ENCODE data around the gene MYBL2. TPM values are rescaled to one million over a fixed set of nuclear protein-coding genes. Genes with fewer than 3 reads are reported as not detected.

The MYBL2 gene
- total RNA-seq, 1 experiment from 2014 or later: 138 TPM

GRCh38 chr20:43658723-43659419 is 8.0 kb upstream of the MYBL2 start:
- intact Hi-C loops (cut with micrococcal nuclease; ENCODE audit: unreplicated experiment) (no loop called here), in situ Hi-C loops (cut with HindIII; ENCODE audit: low pct_unique_long_range_greater_than_20kb, low sequenced_read_pairs) (no loop called here)
- no peak for DNase-seq (ENCODE audit: low read depth, low spot score)
- H3K36me3 ChIP-seq (ENCODE audit: control insufficient read depth, insufficient read depth, low read length): no peaks in the 10 kb centered on the region; the same call in 1 of the 2 replicates
- H3K27me3 ChIP-seq (ENCODE audit: control insufficient read depth, insufficient read depth, low read length): no peaks in the 10 kb centered on the region
- BruUV-seq (replicated peaks): no TSS peak
- ChIA-PET CTCF (no interaction called here), POLR2A (interaction anchor here (0.7 kb wide), 1 partner anchor 96 kb away, joined by 6 read pairs; no protein-coding TSS in a partner anchor)
- no peak overlapping the region for H3K27ac ChIP-seq (ENCODE audit: low read length)
- ATAC-seq: no peak
- TF ChIP-seq SIN3A (IDR thresholded peaks at IDR 0.05; ENCODE audit: borderline replicate concordance, insufficient read depth, low read depth, low read length): no peak
- no peak for TF ChIP-seq POLR2AphosphoS5 (IDR thresholded peaks at IDR 0.05; ENCODE audit: low read depth, low read length)
- no peak for TF ChIP-seq REST (IDR thresholded peaks at IDR 0.05; ENCODE audit: insufficient read depth in 1 of 2, low read depth in 2 of 2, low read length in 1 of 2)
- no peak; the same call in 1 of the 2 replicates for TF ChIP-seq CTCF (IDR thresholded peaks at IDR 0.05)
- no peak for TF ChIP-seq TCF7L2 (IDR thresholded peaks at IDR 0.05; ENCODE audit: low read depth, low read length)
- H3K4me1 ChIP-seq (ENCODE audit: control insufficient read depth, insufficient read depth, low read length): 0 out of 2 replicates have a peak, but pooled peaks cover 5% of the 10 kb centered on the region
- no peak overlapping the region for H3K4me3 ChIP-seq (ENCODE audit: low read depth in 2 of 2, low read length in 2 of 2)
- no peaks in the 10 kb centered on the region for H3K9me3 ChIP-seq (ENCODE audit: control insufficient read depth, insufficient read depth, low read depth, low read length)

GRCh38 chr20:43662943-43663655 is 3.8 kb upstream of the MYBL2 start:
- POLR2A ChIA-PET: interaction anchor here (0.6 to 0.9 kb wide), 2 partner anchors 12 to 212 kb away, joined by 3 to 9 read pairs; no protein-coding TSS in a partner anchor
- no peak for DNase-seq (ENCODE audit: low read depth, low spot score)
- Histone ChIP-seq H3K4me1 (ENCODE audit: control insufficient read depth, insufficient read depth, low read length) (peaks cover 3% of the 10 kb centered on the region; the same call in 1 of the 2 replicates), H3K9me3 (ENCODE audit: control insufficient read depth, insufficient read depth, low read depth, low read length) (no peaks in the 10 kb centered on the region), H3K4me3 (ENCODE audit: low read depth in 2 of 2, low read length in 2 of 2) (no peak overlapping the region), H3K36me3 (ENCODE audit: control insufficient read depth, insufficient read depth, low read length) (no peaks in the 10 kb centered on the region), H3K27ac (ENCODE audit: low read length) (no peak overlapping the region), H3K27me3 (ENCODE audit: control insufficient read depth, insufficient read depth, low read length) (no peaks in the 10 kb centered on the region)
- CTCF ChIA-PET: no interaction called here
- in situ Hi-C loops (cut with HindIII; ENCODE audit: low pct_unique_long_range_greater_than_20kb, low sequenced_read_pairs) (no loop called here), intact Hi-C loops (cut with micrococcal nuclease; ENCODE audit: unreplicated experiment) (no loop called here)
- TF ChIP-seq POLR2AphosphoS5 (IDR thresholded peaks at IDR 0.05; ENCODE audit: low read depth, low read length): no peak
- no peak for TF ChIP-seq REST (IDR thresholded peaks at IDR 0.05; ENCODE audit: insufficient read depth in 1 of 2, low read depth in 2 of 2, low read length in 1 of 2)
- no peak for TF ChIP-seq TCF7L2 (IDR thresholded peaks at IDR 0.05; ENCODE audit: low read depth, low read length)
- TF ChIP-seq CTCF (IDR thresholded peaks at IDR 0.05): no peak
- TF ChIP-seq SIN3A (IDR thresholded peaks at IDR 0.05; ENCODE audit: borderline replicate concordance, insufficient read depth, low read depth, low read length): no peak
- no TSS peak for BruUV-seq (replicated peaks)
- ATAC-seq: no peak
